AML-193 (cell line): ENCODE results near the gene VDAC1.
"Not testable (repeated sequence)": the region's sequence is repeated elsewhere in the genome, so short reads cannot be mapped to it uniquely, and the experiment has no call there.

Experiments
- DNase-seq, 2 experiments: peaks; one replicate each; lab custom pipeline; 2025; lab: John Stamatoyannopoulos, UW

Gene VDAC1, protein sequence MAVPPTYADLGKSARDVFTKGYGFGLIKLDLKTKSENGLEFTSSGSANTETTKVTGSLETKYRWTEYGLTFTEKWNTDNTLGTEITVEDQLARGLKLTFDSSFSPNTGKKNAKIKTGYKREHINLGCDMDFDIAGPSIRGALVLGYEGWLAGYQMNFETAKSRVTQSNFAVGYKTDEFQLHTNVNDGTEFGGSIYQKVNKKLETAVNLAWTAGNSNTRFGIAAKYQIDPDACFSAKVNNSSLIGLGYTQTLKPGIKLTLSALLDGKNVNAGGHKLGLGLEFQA

DNA sequence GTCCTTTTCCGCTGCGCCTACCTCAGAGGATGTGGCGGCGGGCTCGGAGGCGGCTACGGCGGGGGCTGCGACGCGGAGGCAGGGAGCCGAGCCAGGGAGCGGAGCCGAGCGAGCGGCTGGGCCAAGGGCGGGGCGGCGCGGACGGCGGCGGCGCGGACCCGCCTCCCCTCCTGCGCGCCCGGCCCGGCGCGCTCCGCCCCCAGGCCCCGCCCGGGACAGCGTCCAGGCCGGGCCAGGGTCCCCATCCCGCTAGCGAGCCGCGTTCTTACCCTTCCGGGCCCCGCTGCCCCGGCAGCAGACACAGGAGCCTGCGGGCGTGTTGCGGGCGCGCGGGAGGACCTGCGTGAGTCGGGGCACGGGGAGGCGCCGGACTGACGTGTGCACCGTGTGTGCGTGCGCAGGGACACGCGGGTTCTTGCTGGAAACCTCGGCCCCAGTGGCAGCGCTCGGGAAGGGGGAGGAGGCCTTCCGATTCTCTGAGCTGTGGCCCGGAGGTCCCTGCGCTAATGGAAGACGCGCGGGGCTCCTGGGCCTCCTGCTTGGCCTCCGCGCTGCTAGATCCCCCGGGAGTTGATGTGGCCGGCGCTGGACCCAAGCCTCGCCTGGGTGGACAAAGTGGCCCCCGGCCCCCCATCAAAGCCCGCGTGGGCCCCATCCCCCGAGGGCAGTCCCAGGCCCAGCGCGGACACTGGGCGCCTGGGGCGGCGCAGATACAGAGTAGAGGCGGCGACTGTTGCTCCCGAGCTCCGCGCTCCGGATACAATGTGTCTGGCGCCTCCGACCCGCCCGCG, at the start of gene VDAC1:
Gene VDAC1, minus strand, starts transcription at position 350 of the 791 bp plus-strand sequence. CDS start 11,963 bp downstream, outside the sequence.
- DNase-seq: peak; percentile 59 to 68

DNA sequence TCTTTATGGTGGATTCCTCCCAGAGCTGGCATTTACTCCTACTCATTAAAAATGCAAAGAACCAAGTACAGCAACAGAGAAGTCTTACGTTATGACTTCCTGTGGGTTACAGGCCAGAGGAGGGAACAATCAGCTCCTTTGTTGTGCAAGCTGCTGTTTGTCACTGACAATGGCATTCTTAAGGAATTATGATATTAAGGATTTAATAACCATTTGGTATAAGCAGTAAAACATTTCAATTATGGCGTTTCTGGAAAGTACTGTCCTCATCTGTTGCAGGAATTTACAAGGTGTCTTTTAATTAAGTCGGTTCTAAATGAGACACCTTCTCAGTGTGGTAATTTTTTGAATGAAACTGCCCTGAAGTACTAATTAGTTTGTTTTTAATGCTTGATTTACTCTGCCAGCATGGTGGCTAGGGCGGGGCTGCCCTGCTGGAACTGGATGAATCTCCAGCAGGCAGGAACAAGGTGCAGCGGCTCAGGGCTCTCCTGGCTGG, 49.1 kb upstream of the VDAC1 start:
- DNase-seq: no peak

DNA sequence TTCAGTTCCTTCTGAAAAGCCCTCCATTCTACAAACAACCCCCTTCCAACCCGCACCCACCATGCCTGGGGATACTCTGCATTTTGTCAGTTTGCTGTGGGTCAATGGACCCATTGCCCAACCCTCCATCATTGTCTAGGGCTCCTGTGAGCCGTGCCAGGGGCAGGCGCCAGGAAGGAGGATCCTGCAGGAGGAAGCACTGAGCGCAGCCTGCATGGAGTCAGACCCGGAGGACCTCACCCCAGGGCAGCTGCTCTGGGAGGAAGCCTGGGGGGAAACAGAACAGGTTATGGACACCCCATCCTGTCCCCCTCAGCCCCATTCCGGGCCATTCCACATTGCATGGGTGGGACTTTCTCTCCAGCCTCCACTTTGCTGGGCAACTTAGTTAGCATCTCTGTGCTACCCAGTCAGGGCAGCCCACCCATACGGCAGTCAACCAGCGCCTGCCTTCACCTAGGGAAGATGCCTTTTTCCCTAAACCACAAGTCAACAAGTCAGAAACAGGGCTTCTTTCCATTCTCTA, 48.6 kb upstream of the VDAC1 start:
- no peak for DNase-seq

DNA sequence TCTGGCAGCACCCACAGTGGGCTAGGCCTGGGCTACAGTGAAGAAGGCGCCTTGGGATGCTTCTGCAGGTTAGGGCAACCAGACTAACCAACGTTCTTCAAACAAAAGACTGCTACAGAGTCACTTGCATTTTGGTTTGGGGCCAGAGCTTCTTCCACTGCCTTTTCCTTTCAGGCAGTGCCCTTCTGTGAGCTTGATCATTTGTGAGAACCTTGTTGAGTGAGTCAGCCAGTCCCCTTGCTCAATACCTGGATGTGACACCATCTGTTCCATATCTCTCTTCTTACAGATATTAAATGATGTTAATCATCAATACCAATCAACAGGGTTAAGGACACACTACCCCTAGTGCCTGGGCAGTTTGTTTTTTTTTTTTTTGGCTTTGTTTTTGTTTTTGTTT, 46.5 kb upstream of the VDAC1 start:
- no peak for DNase-seq

DNA sequence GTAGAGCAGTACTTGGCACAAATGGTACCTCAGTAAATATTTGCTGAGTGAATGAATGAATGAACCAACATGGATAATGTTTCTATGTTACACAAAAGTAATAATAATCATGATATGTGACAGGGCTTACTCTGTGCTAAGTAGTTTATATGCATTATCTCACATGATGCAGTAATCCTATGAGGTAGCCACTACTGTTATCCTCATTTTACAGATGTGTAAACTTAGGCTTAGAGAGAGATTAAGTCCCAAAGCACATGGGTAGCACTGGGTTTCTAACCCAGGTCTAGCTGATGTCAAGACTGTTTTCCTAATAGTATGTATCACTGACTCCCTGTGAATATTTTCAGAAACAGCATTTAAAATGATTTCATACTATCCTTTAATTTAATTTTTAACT, 44.1 kb upstream of the VDAC1 start:
- DNase-seq: no peak

DNA sequence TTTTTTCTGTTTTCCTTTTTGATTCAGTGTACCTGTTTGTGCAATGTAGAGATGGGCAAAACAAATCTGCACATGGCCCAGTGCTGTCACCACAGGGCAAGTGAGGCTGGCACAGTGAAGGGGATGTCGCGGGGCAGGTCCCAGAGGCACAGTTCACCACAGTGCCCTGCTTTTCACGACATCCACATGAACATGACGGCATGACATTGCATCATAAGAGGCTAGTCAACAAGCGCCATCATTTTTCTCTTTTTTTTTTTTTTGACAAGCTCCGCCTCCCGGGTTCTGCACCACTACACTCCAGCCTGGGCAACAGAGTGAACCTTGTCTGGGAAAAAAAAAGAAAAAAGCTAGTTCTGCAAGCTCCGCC, 42.9 kb upstream of the VDAC1 start:
- no peak for DNase-seq

DNA sequence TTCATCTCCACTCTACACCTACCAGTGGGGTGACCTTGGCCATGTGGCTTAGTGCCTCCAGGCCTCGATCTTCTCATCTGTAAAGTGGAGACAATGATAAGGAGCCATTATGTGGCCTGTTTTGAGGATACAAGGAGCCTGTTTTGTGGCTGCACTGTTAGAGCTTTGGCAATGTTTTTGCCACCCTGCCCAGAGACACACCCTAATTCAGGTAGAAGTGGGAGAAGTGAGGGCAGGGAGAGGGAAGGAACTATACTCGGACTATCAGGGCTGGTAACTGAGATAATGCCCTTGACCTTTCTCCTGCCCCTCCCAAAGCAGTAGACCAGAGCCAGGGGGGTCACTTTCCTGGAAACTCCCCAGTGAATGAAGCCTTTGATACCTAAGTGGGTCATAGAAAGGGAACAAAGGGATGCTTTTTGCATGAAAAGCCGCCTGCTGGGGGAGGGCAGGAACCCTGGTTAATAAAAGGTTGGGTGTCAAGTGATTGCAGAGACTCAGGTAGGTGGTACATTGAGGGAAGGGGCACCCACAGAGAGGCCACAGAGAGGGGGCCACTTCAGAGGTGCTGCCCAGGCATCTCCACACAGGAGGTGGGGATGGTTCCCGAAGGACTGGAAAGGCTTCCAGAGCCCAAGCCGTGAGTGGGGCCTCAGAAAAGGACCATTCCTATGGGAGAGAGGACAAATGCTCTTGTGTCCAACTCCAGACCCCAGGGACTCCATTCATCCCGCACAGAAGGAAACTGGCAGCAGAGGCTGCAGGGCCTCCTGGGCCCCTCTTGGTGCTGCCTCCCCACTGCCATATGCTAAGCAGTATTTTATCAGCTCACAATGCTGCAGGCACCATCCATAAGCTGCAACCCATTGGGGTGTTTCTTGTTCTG, 42.3 kb upstream of the VDAC1 start:
- no peak for DNase-seq

DNA sequence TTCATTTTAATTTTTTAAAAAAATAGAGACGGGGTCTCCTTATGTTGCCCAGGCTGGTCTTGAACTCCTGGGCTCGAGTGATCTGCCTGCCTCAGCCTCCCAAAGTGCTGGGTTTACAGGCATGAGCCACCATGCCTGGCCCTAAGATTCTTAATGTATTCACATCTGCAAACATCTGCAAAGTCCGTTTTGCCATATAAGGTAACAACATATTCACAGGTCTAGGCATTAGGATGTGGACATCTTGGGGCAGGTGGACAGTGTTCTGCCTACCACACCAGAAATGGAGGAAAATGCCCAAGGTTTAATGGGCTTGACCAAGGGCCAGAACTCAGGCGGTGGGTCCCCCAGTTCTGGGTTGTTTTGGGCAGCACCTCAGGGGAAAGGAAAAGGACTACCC, 41.6 kb upstream of the VDAC1 start:
- no peak for DNase-seq

DNA sequence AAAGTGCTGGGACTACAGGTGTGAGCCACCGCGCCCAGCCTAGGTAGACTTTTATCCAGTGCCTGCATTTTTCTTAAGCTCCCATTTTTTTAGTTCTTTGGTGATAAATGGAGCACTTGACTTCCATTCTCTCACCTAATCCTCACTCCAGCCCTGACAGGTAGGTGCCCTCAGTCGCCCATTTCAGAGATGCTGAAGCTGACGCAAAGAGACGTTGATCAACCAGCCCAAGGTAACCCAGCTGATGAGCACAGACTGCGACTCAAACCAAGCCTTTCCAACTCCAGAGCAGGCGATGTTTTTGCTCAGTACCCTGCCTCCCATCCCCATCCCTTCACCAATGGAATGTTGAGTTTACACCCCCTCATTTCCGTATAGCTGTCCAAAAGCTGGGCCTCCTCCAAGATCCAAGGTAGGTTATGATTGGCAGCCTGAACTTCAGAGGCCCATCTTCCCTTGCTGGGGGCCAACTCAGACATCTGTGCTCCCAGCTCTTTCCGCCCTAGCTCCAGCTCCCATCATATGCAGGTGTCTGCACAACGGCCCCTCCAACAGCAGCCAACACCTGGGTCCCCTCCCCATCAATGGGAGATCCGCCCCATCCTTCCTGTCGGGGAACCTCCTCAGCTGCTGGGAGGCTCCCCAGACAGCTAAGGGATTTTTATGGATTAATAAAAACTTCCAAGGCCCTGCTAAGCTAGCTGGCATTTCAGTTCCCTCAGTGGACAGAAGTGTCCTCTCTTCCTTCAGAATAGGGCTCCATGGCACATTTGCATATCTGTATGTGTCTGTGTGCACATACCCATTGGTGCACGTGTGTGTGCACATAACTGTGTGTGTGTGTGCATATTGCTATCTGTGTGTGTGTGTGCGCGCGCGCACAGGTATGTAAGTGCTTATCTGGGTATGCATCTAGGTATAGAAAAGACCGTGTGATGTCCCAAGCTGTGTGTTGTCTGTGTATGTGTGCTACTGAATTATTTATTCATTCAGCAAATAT, 39.3 kb upstream of the VDAC1 start:
- no peak for DNase-seq

DNA sequence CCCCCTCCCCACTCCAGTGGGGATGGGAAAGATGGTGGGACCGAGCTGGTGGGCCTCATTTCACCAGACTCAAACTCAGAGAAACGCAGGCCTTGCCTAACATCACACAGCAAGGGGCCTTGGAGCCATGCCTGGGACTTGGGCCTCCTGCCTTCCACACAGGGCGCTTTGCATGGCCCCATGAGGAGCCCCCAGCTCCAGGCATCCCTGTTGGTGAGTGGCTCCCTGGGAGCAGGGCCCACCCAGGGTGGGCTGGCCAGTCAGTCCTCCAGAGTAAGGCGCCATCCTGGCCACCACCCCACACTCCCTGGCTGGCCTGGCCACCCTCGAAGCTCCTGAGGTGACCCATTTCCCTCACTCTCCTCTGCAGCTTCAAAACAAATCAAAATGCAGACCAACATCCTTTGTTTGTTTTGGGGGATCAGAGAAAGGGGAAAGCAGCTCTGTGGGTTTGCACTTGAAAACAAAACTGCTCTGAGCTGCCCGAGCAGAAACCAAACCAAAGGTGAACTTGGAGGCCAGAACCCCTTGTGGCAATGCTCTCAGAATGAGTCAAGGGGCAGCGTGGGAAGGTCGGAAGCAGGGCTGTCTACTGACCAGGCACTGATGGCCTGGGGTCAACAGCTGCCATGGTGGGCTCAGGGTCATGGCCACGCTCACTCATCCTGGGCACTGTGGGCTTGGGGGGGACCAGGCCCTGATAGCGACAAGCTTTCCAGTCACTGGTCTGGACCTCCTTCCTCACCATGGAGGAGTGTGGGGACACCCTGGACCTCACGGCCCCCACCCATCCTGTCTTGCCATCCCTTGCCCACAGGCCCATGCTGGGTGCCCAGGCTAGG, 37.0 kb upstream of the VDAC1 start:
- no peak for DNase-seq

DNA sequence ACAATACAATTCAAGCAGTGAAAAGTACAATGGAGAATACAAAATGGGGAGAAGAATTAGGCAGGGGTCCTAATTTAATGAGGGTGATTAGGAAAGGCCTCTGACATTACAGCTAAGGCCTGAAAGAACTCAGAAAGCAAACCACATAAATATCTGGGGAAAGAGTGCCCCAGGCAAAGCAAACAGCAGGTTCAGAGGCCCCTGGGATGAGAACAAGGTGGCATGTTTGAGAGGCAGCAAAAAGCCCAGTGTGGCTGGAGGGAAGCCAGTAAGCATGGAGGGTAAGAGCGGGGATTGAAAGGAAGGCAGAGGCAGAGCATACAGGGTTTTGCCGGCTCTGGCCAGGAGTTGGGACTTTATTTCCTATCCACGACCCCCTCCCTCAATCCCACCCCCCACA, 33.4 kb upstream of the VDAC1 start:
- DNase-seq: no peak

DNA sequence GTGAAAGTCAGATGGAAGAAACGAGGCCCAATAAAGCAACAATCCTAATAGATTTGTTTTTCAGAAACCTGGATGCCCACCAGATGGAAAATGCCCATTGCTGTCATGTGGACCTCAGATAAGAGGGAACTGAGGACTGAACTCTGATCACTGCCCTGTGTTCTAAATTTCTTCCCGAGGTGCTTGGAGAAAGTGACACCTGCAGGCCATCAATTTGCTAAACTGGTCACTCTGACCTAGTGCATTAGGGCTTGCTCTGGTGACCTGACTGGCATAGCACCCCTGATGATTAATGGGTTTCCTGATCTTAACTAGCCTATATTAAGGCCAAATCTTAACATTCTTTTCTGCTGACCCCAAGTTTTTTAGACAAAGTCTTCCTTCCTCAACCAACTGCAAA, 32.4 kb upstream of the VDAC1 start:
- no peak for DNase-seq

DNA sequence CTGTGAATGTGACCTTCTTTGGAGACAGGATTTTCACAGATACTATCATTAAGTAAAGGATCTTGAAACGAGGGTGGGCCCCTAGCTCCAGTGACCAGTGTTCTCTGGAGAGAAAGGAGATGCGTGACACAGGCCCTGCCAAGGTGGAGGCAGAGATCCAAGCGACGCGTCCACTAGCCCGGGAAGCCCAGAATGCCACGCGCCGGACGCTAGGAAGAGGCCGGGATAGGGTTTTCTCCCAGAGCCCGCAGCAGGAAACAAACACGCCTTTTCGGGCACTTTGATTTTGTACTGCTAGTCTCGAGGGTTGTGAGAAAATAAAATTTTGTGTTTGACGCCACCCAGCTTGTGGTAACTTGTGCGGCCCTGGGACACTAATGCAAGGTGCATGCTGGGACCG, 29.6 kb upstream of the VDAC1 start:
- DNase-seq: no peak

DNA sequence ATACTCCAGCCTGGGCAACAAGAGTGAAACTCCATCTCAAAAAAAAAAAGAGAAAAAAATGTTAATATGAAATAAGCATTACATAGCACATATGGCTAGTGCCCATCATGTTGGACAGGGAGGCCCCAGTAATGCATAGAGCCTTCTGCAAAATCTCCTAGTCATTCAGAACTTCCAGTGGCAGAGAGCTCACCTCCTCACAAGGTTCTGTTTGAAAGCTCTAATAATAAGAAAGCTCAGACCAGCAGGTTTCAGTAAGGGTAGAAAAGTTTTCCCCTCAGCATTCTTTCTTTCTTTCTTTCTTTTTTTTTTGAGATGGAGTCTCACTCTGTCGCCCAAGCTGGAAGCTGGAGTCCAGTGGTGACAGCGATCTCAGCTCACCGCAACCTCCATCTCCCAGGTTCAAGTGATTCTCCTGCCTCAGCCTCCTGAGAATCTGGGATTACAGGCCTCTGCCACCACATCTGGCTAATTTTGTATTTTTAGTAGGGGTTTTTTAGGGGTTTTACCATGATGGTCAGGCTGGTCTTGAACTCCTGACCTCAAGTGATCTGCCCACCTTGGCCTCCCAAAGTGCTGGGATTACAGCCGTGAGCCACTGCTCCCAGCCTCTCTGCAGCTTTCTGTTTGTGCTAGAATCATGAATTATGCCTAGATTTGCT, 25.7 kb upstream of the VDAC1 start:
- not testable (repeated sequence) for DNase-seq

DNA sequence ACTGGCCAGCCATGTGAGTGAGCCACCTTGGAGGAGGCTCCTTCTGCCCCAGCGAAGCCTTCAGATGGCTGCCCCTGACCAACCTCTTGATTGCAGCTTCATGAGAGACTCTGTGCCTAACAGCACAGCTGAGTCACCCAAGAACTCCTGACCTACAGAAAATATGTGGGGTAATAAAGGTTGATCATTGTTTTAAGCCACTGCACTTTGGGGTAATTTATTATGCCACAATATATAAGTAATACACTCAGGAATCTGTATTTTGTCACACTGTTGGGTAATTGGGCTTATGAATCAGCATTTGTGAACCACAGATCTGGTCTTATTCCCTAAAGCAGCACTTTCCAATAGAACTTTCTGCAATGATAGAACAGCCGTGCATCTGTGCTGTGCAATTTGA, 24.4 kb upstream of the VDAC1 start:
- DNase-seq: no peak

DNA sequence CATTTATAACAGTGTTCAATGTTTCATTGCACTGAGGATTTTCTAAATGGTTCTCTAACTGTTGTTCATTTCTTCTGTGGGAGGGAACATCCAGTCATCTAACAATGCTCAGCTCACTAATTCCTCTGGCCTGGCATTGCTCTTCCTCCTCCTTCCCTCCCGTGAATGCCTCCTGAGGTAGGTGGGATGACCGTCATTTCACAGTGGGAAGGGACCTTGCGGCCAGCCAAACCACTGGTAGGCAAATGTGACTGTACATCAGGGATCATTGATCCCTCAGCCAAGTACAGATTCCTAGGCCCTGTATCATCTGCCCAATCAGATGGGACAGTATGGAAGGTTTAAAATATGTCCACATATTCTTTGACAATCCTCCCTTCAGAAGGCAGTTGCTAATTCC, 23.7 kb upstream of the VDAC1 start:
- DNase-seq: no peak

DNA sequence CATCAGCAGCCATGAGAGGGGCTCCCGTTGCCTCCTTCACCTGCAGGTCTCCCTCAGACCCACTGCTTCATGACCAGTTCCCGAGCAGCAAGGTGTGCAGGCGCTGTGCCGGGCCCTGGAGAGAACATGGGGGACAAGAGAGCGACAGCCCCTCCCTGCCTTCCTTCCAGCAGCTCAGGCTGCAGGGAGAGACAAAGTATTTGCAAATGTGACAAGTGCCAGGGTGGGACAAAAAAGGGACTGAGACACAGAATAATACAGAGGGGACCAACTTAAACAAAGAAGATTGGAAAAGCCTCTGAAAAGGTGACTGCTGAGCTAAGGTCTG, 22.5 kb upstream of the VDAC1 start:
- no peak for DNase-seq

DNA sequence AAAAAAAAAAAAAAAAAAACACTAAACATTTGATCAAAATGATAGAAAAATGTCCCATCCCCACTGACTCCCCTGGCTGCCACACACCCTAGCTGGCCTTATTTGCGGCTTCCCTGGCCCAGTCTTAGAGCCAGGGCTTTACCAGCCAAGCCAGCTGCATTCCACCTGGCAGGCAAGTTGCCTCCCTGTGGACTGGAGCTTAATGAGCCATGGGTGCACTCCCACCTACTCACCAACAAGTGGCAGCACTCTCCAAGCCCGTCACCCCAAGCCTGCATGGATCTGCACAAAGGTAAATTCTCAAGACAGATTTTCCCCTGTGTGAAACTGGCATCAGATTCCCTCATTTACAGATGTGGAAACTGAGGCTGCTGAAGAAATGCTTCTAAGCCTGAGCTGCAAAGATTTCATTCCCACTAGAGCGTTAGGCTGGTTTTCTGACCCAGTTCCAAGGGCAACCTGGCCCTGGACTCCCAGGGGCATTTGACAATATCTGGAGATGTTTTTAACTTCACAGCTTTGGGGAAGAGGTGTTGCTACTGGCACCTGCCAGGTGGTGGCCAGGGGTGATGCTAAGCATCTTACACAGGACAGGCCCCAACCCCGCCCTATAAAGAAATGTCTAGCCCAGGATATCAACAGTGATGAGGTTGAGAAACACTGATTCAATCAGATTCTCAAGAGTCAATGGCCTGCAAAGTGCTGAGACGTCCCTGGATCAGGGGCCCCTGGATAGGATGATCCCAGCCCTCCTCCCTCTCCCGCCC, 21.9 kb upstream of the VDAC1 start:
- peak; percentile 46 to 51 for DNase-seq

DNA sequence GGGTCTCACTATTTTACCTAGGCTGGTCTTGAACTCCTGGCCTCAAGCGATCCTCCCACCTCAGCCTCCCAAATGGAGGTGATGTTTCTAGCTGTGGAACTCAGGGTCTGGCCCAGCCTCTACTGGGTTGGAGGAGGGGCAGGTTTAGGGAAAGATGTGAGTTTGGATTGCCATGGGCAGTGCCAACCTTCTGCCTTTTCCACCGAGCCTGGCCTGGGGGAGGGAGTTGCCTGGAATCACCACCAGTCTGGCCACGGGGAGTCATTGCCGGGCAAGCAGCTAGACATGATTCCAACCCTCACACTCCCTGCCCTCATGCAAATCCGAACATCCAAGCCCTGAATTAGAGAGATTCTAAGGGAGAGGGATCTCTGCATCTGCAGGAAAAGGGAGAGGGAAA, 21.0 kb upstream of the VDAC1 start:
- DNase-seq: no peak
